ENCODE data around the gene CHD5.

Gene CHD5

DNA sequence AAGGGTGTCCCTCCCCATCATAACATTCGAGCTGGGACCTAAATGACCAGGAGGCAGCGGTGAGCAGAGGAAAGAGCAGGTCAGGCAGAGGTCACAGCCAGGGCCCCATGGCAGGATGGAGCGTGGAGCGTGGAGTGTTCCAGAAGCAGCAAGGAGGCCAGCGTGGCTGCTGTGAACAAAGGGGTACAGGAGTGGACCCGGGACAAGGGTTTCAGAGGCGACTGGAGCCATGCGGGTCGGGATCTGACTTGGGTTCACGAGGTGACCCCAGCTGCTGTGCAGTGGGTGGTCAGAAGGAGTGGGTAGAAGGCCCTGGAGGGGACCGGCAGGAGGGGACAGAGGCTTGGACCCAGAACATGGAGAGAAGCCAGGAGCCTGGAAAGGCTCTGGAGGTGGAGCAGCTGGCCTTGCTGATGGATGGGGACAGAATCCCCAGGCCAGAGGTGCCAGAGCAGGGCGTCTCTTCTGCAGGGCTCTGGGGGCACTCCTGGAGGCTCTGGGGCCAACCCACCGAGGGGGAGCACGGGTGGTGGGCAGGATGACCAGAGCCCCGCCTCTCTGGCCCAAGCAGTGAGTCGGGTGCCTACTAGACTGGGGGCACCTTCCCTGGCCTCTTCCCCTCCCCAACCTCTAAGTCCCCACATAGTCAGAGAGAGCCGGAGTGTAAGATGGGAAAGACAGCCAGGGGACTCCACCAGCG is 2.3 kb downstream of the CHD5 start:
- TF ChIP-seq JUND (IDR thresholded peaks at IDR 0.05; ENCODE audit: low read depth): no peak
- no peak for DNase-seq (ENCODE audit: low read depth in 1 of 2, low spot score in 1 of 2)
- in situ Hi-C loops (cut with HindIII; ENCODE audit: low pct_unique_long_range_greater_than_20kb, low sequenced_read_pairs): no loop called here

DNA sequence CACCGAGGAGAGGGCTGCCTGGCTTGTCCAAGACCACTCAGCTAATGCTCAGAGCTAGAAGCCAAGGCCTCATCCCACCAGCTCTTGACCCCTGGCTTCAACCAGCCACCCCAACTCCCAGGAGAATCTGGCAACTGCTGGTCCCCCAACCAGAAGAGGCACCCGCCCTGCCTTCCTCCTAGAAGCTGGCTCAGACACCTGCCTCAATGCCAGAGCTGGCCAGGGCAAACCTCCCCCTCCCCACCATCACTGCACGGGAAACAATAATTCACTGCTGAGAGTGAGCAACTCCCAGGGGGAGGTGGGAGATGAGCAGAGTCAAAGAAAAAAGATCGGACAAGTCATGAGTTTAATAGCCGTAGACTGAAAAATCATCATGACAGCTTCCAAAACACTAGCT is 3.3 kb downstream of the CHD5 start:
- no peak for TF ChIP-seq JUND (IDR thresholded peaks at IDR 0.05; ENCODE audit: low read depth)
- DNase-seq (ENCODE audit: low read depth in 1 of 2, low spot score in 1 of 2): no peak
- in situ Hi-C loops (cut with HindIII; ENCODE audit: low pct_unique_long_range_greater_than_20kb, low sequenced_read_pairs): no loop called here

DNA sequence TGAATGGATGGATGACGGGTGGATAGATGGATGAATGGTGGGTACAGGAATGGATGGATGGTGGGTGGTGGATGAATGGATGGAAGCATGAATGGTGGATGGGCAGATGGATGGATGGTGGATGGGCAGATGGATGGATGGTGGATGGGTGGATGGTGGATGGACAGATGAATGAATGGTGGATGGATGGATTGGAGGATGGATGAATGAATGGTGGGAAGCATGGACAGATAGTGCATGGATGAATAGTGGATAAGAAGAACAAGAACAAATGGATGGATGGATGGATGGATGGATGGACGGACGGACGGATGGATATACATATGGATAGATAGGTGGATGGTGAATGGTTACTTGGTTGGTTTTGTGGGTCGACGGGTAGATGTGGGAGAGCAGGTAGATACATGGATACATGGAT is 4.7 kb downstream of the CHD5 start:
- in situ Hi-C loops (cut with HindIII; ENCODE audit: low pct_unique_long_range_greater_than_20kb, low sequenced_read_pairs): no loop called here
- no peak for TF ChIP-seq JUND (IDR thresholded peaks at IDR 0.05; ENCODE audit: low read depth)
- no peak for DNase-seq (ENCODE audit: low read depth in 1 of 2, low spot score in 1 of 2)

DNA sequence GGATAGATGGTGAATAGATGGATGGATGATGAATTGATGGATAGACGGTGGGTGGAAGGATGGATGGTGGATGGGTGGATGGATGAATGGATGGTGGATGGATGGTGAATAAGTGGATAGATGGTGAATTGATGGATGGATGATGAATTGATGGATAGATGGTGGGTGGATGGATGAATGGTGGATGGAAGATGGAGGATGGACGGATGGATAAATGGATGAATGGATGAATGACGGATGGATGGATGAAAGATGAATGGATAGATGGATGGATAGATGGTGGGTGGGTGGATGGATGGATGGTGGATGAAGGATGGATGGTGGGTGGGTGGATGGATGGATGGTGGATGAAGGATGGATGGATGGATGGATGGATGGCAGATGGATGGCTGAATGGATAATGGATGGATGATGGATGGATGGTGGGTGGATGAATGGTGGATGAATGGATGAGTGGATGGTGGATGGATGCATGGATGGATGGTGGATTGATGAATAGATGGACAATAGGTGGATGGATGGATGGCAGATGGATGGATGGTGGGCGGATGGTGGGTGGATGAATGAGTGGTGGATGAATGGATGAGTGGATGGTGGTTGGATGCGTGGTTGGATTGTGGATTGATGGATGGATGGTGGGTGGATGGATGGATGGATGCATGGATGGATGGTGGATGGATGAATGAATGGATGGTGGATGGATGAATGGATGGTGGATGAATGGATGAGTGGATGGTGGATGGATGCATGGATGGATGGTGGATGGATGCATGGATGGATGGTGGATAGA is 5.3 kb downstream of the CHD5 start:
- no peak for TF ChIP-seq JUND (IDR thresholded peaks at IDR 0.05; ENCODE audit: low read depth)
- DNase-seq (ENCODE audit: low read depth in 1 of 2, low spot score in 1 of 2): no peak
- in situ Hi-C loops (cut with HindIII; ENCODE audit: low pct_unique_long_range_greater_than_20kb, low sequenced_read_pairs): no loop called here

DNA sequence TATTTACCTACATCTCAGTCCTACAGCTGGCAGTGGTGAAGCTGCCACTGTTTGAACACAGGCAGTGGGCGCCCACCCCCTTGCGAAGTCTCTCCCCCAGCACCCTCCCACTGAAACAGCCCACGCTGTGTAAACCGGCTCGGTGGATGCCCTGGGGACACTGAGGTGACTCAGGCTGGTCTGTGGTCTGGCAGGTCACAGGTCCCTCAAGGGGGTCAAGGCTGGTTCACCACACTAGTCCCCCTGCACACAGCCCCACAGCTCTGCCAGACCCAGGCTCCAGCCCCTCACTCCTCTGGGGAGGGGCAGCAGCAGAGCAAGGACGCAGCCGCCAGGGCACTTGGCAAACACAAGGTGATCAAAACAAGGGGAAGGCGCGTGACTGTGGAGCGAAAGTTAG is 7.6 kb downstream of the CHD5 start:
- in situ Hi-C loops (cut with HindIII; ENCODE audit: low pct_unique_long_range_greater_than_20kb, low sequenced_read_pairs): no loop called here
- no peak for TF ChIP-seq JUND (IDR thresholded peaks at IDR 0.05; ENCODE audit: low read depth)
- DNase-seq (ENCODE audit: low read depth in 1 of 2, low spot score in 1 of 2): no peak

DNA sequence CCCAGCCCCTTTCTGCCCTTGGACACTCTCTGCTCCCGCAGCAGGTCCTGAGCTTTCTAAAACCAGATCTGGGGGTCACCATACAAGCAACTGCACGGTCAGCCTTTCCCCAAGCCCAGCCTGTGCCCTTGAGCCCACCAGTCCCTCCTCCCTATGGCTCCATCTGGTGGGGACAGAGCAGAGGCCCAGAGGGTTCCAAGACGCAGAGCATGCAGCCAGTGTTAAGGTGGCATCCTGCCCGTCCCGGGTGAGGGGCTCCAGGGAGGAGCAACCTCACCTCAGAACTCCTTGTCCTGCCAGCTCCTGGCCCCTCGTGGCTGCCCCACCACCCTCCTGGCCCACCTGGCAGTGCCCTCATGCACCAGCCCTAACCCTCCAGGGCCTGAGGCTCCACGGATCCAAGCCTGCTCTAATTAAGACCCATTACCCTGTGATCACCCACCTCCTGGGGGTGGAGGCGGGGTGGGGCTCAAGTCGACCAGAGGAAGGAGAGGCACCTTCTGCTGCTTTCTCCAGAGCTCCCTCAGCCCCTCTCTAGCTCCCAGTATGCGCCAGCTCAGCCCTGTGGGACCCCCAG is 8.5 kb downstream of the CHD5 start:
- in situ Hi-C loops (cut with HindIII; ENCODE audit: low pct_unique_long_range_greater_than_20kb, low sequenced_read_pairs): no loop called here
- no peak for TF ChIP-seq JUND (IDR thresholded peaks at IDR 0.05; ENCODE audit: low read depth)
- DNase-seq (ENCODE audit: low read depth in 1 of 2, low spot score in 1 of 2): no peak

DNA sequence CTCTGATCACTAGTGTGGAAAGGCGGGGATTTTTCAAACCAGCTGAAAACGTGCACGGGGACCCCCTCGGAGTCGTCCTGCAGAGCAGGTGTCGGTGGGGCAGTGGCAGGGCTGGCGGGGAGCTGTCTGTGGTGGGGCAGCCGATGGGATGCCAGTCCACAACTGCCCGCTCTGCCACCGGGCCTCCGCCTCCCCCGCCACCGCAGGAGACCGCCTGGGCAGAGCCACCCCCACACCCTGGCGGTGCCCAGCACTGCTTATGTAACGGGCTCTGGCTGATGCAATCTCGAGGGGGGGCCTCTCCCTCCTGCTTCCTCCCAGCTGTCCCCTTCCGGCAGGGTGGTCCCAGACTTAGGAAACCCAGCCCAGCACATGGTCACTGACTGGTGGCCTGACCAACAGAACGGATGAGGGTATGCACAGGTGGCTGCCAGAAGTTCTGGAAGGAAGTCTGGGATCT is 9.3 kb downstream of the CHD5 start:
- DNase-seq (ENCODE audit: low read depth in 1 of 2, low spot score in 1 of 2): no peak
- no peak for TF ChIP-seq JUND (IDR thresholded peaks at IDR 0.05; ENCODE audit: low read depth)
- in situ Hi-C loops (cut with HindIII; ENCODE audit: low pct_unique_long_range_greater_than_20kb, low sequenced_read_pairs): no loop called here

DNA sequence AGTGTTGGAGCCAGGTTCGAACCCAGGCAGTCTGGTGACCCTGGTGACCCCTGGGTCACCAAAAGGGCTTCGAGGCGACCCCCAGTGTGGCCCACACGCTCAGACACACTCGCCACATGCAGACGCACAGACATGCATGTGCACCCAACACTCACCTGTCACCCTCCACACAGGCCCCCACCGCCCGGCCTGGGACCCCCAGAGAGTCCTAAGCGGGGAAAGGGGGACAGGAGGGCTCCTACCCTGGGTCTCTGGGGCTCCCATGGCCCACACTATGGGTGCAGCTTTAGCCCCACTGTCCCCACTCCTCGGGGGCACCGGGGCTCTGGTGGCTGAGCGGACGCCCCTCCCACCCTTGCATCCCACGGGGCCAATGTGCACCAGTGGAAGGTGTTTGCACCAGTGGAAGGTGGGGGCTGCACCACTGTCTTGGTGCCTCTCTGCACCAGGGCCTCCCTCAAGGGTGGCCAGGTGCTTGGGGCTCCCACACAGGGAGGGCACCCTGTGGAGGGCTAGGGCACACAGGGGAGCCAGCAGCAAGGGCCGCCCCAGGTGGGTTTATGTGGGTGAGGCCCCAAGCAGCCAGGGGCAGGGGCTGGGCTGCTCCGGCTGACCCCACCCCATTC is 9.9 kb downstream of the CHD5 start:
- in situ Hi-C loops (cut with HindIII; ENCODE audit: low pct_unique_long_range_greater_than_20kb, low sequenced_read_pairs): no loop called here
- DNase-seq (ENCODE audit: low read depth in 1 of 2, low spot score in 1 of 2): no peak
- TF ChIP-seq JUND (IDR thresholded peaks at IDR 0.05; ENCODE audit: low read depth): no peak

DNA sequence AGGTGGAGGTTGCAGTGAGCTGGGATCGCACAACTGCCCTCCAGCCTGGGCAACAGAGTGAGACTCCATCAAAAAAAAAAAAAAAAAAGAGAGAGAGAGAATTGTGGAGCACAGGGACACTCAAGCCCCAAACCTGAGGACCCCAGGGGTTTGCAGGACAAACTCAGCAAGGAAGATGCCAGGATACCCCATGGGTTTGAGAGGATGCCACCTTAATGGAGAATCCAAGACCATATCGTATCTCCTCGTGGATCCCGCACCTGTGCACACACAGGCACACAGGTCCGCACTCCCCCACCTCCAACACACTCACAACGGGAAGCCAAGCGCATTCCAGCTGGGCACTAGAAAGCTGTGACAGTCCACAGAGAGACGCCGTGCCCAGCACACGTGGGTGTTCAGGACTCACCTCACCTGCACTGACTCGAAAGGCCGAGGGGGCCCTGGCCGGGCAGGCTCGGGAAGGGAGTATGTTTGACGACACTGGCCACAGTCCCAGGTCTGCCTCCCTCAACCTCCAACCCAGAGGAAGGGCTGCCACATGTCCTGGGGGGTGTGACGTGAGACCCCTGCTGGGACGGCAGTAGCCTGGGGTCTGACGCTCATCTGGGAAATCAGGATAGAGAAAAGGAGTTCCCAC is 11.1 kb downstream of the CHD5 start:
- DNase-seq (ENCODE audit: low read depth in 1 of 2, low spot score in 1 of 2): no peak
- in situ Hi-C loops (cut with HindIII; ENCODE audit: low pct_unique_long_range_greater_than_20kb, low sequenced_read_pairs): no loop called here
- no peak for TF ChIP-seq JUND (IDR thresholded peaks at IDR 0.05; ENCODE audit: low read depth)

DNA sequence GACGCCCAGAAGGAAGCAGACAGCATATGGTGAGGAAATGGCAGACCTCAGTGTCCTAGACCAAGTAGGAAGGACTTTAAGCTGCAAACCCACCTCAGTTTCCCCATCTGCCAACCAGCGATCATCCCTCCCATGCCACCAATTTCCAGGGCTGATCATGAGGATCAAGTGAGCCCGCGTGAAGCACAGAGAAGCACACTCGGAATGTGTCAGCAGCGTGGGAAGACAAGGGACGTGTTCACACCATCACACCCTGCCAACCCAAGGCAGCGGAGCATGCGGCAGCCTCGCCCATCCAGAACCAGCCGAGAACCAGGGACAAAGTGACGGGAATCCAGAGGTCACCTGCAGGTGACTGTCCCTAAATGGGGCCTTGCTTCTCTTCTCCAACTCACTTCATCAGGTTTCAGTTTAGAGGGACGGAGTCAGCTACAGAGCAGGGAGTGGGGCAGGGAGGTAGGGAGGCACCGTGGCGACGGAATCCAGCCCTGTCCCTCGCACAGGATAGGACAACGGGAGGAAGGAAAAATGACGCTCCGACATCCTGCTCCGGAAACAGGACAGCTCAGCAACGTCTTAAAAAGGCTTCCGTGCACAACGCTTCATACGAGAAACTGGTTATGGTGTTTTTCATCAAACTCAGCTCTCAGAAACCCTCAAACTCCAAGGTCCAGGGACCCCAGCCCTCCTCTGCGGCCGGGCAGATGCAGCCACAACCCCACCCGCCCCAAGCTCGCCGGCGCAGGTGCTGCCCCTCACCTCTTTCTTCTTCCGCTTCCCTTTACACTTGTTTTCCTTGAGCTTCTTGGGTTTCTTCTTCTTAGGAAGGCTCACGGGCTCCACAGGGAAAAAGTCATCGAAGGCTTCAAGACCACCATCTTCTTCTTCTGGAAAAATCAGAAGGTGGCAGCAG is 12.5 kb downstream of the CHD5 start:
- no peak for DNase-seq (ENCODE audit: low read depth in 1 of 2, low spot score in 1 of 2)
- in situ Hi-C loops (cut with HindIII; ENCODE audit: low pct_unique_long_range_greater_than_20kb, low sequenced_read_pairs): no loop called here
- no peak for TF ChIP-seq JUND (IDR thresholded peaks at IDR 0.05; ENCODE audit: low read depth)

DNA sequence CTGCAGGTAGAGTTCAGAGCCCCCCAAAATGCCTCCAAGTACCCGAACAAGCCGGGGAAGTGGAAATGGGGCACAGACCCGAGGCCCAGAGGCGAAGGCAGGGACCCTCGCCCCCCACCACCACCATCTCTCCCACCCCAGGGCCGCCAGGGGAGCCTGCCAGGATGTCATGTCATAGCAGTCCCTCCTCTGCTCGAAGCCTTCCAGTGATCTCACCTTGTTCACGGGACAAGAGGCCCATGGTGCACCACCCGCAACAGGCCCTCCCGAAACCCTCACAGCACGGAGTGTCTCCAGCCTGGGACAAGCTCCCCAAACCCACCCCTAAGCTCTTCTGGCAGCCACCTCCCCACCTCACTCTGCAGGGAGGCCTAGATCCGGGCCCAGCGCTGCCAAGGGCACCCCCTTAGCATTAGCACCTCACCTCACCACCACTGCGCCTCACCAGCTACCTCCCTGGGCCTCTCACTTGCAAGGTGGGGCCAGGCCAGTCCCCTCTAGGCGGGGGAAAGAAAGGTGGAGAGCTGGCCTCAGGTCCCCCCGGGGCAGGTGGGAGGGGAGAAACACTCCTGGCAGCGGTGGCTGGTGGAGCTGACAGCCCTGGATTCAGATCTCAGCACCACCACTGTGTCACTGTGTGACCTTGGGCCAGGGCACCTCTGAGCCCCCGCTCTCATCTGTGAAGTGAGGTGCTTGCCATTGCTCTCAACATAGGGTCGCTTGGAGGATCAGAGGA is 13.3 kb downstream of the CHD5 start:
- no peak for DNase-seq (ENCODE audit: low read depth in 1 of 2, low spot score in 1 of 2)
- in situ Hi-C loops (cut with HindIII; ENCODE audit: low pct_unique_long_range_greater_than_20kb, low sequenced_read_pairs): no loop called here
- no peak for TF ChIP-seq JUND (IDR thresholded peaks at IDR 0.05; ENCODE audit: low read depth)

All from T47D (cell line).